ENCODE measurements around the gene NPAT. TPM values are rescaled to one million over a fixed set of nuclear protein-coding genes. Genes with fewer than 3 reads are reported as not detected.

NPAT gene
- total and polyA plus RNA-seq, 2 of the 13 experiments (the other 11 are each of a cell fraction or from before 2014, with no cell fraction given) = 4.4 to 11.2 TPM

DNA sequence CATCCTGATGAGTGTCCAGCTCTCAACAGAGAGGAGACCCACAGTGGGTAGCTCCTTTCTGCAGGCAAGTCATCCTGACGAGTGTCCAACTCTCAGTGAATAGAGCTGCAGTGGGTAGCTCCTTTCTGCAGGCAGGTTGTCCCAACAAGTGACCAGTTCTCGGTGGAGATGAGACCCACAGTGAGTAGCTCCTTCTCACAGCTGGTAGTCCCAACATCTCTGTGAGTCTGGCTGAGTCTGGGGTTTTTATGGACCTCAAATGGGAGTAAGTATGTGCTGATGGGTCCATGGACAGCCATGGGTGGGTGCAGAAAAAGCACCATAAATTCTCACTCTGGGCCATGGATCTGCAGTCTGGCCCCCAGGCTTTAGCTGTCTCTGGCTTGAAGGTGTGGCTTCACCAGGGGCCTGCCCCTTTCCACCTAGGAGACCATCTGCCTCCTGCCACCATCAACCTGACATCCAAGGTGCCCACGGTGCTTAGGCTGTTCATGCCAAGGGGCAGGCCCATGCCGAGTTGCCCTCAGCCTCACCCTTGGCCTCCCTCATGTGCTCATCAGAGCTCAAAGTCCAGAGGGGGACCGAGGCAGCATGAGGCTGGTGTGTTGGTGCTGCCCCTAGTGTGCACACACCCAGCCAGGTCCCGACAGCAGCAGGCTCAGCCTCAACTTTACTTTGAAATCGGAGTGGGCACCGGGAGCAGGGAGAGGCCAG is 15.3 kb downstream of the NPAT start:
- in situ Hi-C loops (cut with HindIII; ENCODE audit: extremely low pct_ligation_motif_present, low pct_unique_long_range_greater_than_20kb) = no loop called here
- no TSS peak for BruUV-seq (replicated peaks)

More for the DNA sequence above, 15.3 kb downstream of the NPAT start:
- DNase-seq (ENCODE audit: low spot score) (no peak), ATAC-seq (peak; percentile 65), FAIRE-seq (no peak)
- 0 out of 2 replicates have a peak, but pooled peaks cover 6% of the 10 kb centered on the region for H3K4me1 ChIP-seq (ENCODE audit: insufficient read depth, low read length)
- TF ChIP-seq ZNF841 (CRISPR knock-in tag; IDR thresholded peaks at IDR 0.05; ENCODE audit: borderline replicate concordance) (no peak), HNRNPL (IDR thresholded peaks at IDR 0.05; ENCODE audit: low read depth, low read length) (0 out of 2 replicates have a peak, but pooled peaks have one; percentile 65), HNF4A (CRISPR knock-in tag; IDR thresholded peaks at IDR 0.05) (peak; percentile 65)
- TF ChIP-seq, protein P1, sequence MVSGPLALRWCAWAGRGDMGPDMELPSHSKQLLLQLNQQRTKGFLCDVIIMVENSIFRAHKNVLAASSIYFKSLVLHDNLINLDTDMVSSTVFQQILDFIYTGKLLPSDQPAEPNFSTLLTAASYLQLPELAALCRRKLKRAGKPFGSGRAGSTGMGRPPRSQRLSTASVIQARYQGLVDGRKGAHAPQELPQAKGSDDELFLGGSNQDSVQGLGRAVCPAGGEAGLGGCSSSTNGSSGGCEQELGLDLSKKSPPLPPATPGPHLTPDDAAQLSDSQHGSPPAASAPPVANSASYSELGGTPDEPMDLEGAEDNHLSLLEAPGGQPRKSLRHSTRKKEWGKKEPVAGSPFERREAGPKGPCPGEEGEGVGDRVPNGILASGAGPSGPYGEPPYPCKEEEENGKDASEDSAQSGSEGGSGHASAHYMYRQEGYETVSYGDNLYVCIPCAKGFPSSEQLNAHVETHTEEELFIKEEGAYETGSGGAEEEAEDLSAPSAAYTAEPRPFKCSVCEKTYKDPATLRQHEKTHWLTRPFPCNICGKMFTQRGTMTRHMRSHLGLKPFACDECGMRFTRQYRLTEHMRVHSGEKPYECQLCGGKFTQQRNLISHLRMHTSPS (CRISPR knock-in tag; IDR thresholded peaks at IDR 0.05; ENCODE audit: low read depth) = peak; percentile 36; the same call in 1 of the 2 replicates
- TF ChIP-seq, protein P2, sequence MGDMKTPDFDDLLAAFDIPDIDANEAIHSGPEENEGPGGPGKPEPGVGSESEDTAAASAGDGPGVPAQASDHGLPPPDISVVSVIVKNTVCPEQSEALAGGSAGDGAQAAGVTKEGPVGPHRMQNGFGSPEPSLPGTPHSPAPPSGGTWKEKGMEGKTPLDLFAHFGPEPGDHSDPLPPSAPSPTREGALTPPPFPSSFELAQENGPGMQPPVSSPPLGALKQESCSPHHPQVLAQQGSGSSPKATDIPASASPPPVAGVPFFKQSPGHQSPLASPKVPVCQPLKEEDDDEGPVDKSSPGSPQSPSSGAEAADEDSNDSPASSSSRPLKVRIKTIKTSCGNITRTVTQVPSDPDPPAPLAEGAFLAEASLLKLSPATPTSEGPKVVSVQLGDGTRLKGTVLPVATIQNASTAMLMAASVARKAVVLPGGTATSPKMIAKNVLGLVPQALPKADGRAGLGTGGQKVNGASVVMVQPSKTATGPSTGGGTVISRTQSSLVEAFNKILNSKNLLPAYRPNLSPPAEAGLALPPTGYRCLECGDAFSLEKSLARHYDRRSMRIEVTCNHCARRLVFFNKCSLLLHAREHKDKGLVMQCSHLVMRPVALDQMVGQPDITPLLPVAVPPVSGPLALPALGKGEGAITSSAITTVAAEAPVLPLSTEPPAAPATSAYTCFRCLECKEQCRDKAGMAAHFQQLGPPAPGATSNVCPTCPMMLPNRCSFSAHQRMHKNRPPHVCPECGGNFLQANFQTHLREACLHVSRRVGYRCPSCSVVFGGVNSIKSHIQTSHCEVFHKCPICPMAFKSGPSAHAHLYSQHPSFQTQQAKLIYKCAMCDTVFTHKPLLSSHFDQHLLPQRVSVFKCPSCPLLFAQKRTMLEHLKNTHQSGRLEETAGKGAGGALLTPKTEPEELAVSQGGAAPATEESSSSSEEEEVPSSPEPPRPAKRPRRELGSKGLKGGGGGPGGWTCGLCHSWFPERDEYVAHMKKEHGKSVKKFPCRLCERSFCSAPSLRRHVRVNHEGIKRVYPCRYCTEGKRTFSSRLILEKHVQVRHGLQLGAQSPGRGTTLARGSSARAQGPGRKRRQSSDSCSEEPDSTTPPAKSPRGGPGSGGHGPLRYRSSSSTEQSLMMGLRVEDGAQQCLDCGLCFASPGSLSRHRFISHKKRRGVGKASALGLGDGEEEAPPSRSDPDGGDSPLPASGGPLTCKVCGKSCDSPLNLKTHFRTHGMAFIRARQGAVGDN (CRISPR knock-in tag; IDR thresholded peaks at IDR 0.05) = peak; percentile 34
- TF ChIP-seq, protein P3, sequence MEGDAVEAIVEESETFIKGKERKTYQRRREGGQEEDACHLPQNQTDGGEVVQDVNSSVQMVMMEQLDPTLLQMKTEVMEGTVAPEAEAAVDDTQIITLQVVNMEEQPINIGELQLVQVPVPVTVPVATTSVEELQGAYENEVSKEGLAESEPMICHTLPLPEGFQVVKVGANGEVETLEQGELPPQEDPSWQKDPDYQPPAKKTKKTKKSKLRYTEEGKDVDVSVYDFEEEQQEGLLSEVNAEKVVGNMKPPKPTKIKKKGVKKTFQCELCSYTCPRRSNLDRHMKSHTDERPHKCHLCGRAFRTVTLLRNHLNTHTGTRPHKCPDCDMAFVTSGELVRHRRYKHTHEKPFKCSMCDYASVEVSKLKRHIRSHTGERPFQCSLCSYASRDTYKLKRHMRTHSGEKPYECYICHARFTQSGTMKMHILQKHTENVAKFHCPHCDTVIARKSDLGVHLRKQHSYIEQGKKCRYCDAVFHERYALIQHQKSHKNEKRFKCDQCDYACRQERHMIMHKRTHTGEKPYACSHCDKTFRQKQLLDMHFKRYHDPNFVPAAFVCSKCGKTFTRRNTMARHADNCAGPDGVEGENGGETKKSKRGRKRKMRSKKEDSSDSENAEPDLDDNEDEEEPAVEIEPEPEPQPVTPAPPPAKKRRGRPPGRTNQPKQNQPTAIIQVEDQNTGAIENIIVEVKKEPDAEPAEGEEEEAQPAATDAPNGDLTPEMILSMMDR (CRISPR knock-in tag; IDR thresholded peaks at IDR 0.05) = 0 out of 2 replicates have a peak, but pooled peaks have one; percentile 9
- TF ChIP-seq, protein P4, sequence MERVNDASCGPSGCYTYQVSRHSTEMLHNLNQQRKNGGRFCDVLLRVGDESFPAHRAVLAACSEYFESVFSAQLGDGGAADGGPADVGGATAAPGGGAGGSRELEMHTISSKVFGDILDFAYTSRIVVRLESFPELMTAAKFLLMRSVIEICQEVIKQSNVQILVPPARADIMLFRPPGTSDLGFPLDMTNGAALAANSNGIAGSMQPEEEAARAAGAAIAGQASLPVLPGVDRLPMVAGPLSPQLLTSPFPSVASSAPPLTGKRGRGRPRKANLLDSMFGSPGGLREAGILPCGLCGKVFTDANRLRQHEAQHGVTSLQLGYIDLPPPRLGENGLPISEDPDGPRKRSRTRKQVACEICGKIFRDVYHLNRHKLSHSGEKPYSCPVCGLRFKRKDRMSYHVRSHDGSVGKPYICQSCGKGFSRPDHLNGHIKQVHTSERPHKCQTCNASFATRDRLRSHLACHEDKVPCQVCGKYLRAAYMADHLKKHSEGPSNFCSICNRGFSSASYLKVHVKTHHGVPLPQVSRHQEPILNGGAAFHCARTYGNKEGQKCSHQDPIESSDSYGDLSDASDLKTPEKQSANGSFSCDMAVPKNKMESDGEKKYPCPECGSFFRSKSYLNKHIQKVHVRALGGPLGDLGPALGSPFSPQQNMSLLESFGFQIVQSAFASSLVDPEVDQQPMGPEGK (CRISPR knock-in tag; IDR thresholded peaks at IDR 0.05) = no peak
- H3K9me3 ChIP-seq (ENCODE audit: low read length) = no peaks in the 10 kb centered on the region
- H3K4me3 ChIP-seq (replicated peaks in 1 of 3; ENCODE audit: insufficient read depth in 1 of 3, low read depth in 2 of 3, low read length in 3 of 3) = no peak overlapping the region
- no peak overlapping the region for H3K4me2 ChIP-seq (ENCODE audit: low read depth, low read length)
- peaks cover 13 to 33% of the 10 kb centered on the region in 2 experiments for H3K36me3 ChIP-seq (replicated peaks in 1 of 2; ENCODE audit: control insufficient read depth in 1 of 2, insufficient read depth in 2 of 2, low read length in 2 of 2)
- no peaks in the 10 kb centered on the region for H3K27me3 ChIP-seq (ENCODE audit: control insufficient read depth in 1 of 2, insufficient read depth in 2 of 2, low read length in 2 of 2)
- no peak overlapping the region for H3K9ac ChIP-seq (ENCODE audit: insufficient read depth, low read depth, low read length)
- no peak overlapping the region for H2AFZ ChIP-seq (ENCODE audit: low read length)
- H4K20me1 ChIP-seq (ENCODE audit: insufficient read depth, low read length) = no peaks in the 10 kb centered on the region
- peaks cover 16% of the 10 kb centered on the region for H3K79me2 ChIP-seq (ENCODE audit: insufficient read depth, low read length)
- H3K27ac ChIP-seq (ENCODE audit: extremely low read length, insufficient read depth, low read length) = no peak overlapping the region
- intact Hi-C loops (cut with micrococcal nuclease; ENCODE audit: unreplicated experiment) = no loop called here
- 30% methylated on average over 2 of the region's 8 CpGs for WGBS (ENCODE audit: low lambda C conversion rate)
- POLR2A ChIA-PET = interaction anchor here (0.7 to 1.1 kb wide), 2 partner anchors 15 to 16 kb away, joined by 3 to 4 read pairs; partner anchors contain the start of genes ATM and NPAT
- CTCF ChIA-PET (ENCODE audit: low intra/inter-chr PET ratio, low total read pairs) = no interaction called here

All from HepG2 (cell line).